ENCODE data around the gene SAGE1.

The SAGE1 gene

DNA sequence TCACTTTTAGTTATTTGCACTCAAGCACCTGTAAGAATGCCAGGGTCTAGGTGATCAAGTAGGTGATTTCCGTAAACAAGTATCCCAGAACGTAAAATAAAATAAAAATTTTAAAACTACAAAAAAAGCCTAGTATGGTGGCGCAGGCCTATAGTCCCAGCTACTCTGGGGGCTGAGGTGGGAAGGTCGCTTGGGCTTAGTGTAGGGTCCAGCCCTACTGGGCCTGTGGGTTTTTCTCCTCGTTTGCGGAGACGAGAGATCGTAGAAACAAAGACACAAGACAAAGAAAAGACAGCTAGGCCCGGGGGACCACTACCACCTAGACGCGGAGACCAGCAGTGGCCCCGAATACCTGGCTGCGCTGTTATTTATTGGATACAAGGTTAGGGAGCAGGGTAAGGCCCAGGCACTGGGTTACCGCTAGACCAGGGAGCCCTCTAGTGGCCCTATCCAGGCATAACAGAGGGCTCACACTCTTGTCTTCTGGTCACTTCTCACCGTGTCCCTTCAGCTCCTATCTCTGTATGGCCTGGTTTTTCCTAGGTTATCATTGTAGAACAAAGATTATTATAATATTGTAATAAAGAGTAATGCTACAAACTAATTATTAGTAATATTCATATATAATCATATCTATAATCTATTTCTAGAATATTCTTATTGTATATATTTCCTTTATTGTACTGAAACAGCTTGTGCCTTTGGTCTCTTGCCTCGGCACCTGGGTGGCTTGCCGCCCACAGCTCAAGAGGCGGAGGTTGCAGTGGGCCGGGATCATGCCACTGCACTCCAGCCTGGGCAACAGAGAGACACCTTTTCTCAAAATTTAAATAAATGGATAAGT, 38.4 kb downstream of the SAGE1 start:
- Mint-ChIP-seq H3K27ac (no peak overlapping the region), H3K4me3 (no peak overlapping the region), H3K9me3 (no peaks in the 10 kb centered on the region), H3K36me3 (ENCODE audit: low read depth) (no peaks in the 10 kb centered on the region), H3K27me3 (no peaks in the 10 kb centered on the region), H3K4me1 (ENCODE audit: low read depth) (no peaks in the 10 kb centered on the region)
- intact Hi-C loops (cut with micrococcal nuclease) = no loop called here

DNA sequence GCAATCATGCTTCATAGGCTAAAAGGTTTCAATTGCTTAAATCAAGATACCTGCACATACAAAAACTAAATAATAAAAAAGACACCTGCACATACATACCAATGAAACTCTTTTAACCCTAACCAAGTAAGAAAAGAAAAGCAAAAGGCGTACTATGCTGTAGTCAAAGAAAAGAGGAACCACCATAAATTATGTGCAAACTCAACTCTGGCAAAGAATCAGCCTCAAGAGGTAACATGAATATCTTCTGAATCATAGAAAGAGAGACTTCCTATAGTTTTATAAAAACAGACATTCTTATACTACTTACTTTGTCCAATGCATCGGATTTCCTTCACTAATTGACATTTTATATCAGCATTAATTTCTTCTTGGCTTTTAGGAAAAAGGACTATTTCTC, 51.0 kb downstream of the SAGE1 start:
- Mint-ChIP-seq H3K27ac (no peak overlapping the region), H3K9me3 (peaks cover 8% of the 10 kb centered on the region), H3K27me3 (no peaks in the 10 kb centered on the region), H3K4me1 (ENCODE audit: low read depth) (no peaks in the 10 kb centered on the region), H3K4me3 (no peak overlapping the region), H3K36me3 (ENCODE audit: low read depth) (peaks cover 7% of the 10 kb centered on the region)
- intact Hi-C loops (cut with micrococcal nuclease) = no loop called here

DNA sequence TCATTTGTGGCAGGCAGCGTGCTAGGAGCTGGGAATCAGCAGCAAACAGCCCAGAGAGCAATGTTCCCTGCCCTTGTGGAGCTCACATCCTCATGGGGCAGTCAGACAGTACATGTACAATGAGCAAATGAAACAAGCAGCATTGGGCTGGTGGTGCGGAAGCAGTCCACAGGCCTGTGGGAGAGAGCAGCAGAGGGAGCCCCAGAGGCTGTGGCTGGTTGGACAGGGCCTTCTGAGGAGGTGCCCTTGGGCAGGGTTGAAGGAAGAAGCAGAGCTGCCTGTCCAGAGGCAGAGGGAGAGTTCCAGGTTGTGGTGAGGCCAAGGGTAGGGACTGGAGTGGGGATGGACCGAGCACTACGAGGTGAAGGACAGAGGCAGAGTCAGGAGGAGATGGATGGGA, 57.8 kb downstream of the SAGE1 start:
- H3K4me3 Mint-ChIP-seq = no peak overlapping the region
- H3K27me3 Mint-ChIP-seq = no peaks in the 10 kb centered on the region
- intact Hi-C loops (cut with micrococcal nuclease) = no loop called here
- H3K36me3 Mint-ChIP-seq (ENCODE audit: low read depth) = peaks cover 12% of the 10 kb centered on the region
- H3K9me3 Mint-ChIP-seq = no peaks in the 10 kb centered on the region
- H3K27ac Mint-ChIP-seq = no peak overlapping the region
- no peaks in the 10 kb centered on the region for H3K4me1 Mint-ChIP-seq (ENCODE audit: low read depth)

All from dendritic cell treated with granulocyte-macrophage colony-stimulating factor and Interleukin-4, amounts not matched to agents 40 ng/mL and 50 ng/mL, for 4 days (primary cell).